GM18951 (cell line): ENCODE data around the gene MATR3.

Experiments
- POLR2A ChIP-seq: IDR thresholded peaks from 4 replicates; pipeline ENCODE4 v1.6.1; 2011; ENCODE audit warnings: mild to moderate bottlenecking; ENCODE audit not compliant: insufficient read length, insufficient read depth; ENCODE audit errors: extremely low read depth
- in situ Hi-C: fragments of 300-500 bp; cut with MboI; formaldehyde crosslinking; loops from one replicate; pipeline ENCODE4 v1.12.0; 2022; ENCODE audit warnings: low sequenced_read_pairs, mixed read lengths, inconsistent platforms; ENCODE audit not compliant: unreplicated experiment

The MATR3 gene

DNA sequence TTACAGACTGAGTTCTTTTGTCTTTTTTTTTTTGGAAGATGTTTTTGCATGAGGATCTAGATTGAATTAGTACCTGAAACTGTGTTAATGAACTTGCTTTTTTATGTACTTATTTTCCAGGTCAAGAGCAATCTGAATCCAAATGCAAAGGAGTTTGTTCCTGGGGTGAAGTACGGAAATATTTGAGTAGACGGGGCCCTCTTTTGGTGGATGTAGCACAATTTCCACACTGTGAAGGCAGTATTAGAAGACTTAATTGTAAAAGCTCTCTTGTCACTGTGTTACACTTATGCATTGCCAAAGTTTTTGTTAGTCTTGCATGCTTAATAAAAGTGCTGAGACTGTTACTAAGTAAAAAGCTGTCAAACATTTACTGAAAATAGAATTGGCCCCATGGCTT, 75.1 kb downstream of the MATR3 start:
- in situ Hi-C loops: no loop called here
- TF ChIP-seq POLR2A: no peak

DNA sequence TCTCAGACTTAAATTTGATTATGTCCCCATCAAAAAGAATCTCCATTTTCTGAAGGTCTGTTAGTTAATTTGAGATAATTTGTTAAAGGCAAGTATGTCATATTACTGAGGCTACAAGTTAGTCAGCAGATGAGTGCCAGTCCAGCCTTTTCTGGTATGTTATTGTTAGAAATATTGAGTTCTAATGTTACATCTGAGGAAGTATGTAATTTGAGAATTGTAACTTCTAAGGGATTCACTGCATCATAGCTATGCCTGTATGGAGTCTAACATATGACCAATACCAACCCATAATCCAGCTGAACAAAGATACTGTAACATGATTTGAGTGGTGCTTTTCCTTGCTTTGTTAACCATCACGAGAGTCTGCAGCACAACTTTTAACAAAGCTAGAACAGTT, 75.6 kb downstream of the MATR3 start:
- in situ Hi-C loops: no loop called here
- no peak for TF ChIP-seq POLR2A

DNA sequence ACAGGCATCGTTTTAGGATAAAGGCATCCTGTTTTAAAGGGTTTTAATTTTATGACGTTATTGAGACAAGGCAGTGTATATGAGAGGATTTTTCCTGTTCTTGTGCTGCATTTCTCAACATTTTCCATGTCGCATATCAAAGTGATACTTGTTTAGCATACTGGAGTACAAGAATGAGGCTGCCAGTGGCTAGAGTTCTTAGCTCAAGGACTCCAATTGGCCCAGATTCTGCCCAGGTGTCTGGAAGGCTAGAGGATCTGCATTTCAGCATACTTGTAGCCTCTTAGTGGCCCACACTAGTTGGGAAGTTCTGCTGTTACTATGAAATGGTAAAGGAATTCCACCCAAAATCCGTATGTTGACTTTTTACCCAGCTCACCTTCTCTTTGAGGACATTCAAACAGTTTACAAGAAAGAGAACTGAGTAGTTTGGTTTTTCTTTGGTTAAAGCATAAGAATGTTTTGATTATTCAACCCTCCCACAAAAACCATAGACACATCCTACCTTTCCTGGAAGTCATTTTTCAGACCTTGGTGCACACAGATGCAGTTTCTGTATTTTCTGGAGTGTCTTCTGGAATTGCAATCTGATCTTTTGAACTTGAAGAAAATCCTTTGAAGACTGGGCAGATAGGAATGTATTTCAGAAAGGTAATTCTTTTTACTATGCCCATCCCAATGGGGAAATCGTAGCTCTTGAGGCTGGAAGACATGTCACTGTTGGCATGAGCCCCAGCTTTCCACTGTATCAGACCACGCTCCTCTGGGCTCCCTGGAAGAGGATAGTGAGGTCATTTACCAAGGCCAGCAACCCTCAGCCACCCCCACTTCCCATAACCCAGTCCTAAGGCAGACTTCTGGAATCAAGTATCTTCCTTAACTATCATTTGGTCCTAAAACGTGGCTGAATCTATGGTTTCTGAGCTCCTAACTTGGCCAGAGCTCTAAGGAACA, 78.2 kb downstream of the MATR3 start:
- in situ Hi-C loops: no loop called here
- TF ChIP-seq POLR2A: no peak

DNA sequence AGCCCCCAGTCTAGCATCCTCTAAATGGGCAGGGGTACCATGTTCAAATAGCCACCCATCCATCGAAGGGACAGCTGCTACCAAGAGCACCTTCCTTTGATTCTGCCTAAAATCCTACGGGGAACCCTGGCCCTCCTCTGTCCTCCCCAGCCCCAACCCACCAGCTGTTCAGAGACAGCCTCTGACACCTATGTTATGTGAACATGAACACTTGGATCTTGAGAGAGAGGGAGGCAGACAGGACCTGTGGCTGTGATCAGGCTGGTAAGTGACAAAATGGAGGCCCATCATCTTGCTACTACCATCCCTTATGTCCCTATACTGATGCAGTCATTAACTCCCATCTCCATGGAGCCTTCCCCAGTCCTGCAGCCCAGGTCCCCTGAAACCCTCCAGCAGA, 81.4 kb downstream of the MATR3 start:
- in situ Hi-C loops: no loop called here

DNA sequence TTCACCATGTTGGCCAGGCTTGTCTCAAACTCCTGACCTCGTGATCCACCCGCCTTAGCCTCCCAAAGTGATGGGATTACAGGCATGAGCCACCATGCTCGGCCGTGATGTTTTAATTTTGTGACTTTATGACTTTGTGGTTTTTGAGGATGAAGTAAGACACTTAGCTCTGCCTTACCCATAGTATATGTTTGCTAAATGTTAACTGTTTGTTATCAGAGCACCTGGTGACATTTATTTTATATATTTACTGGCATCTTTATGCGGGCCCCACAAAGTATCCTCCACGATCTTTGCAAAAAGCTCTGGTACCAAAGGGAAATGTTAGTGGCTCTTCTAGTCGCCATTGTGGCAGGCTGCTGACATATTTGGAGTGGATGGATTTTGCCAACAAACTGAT, 82.8 kb downstream of the MATR3 start:
- no peak for TF ChIP-seq POLR2A
- in situ Hi-C loops: no loop called here

More for the DNA sequence above, 81.4 kb downstream of the MATR3 start:
- no peak for TF ChIP-seq POLR2A

DNA sequence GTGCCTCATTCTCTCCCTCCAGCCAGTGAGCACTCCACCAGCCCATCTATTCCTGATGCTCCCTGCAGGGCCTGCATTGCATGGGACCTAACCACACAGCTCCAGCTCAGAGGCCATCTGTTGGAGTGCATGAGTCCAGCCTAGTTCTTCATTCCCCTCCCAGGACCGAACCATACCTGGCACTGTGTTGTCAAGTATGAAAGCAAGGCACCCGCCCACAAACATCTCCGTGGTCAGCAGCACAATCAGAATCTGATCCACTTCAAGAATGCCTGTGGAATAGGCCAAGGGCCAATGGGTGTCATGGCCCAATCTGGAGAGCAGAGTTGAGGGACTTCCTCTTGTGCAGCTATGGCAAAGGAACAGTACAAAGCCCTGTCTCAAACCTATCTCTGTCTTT, 83.7 kb downstream of the MATR3 start:
- in situ Hi-C loops: no loop called here
- TF ChIP-seq POLR2A: no peak

DNA sequence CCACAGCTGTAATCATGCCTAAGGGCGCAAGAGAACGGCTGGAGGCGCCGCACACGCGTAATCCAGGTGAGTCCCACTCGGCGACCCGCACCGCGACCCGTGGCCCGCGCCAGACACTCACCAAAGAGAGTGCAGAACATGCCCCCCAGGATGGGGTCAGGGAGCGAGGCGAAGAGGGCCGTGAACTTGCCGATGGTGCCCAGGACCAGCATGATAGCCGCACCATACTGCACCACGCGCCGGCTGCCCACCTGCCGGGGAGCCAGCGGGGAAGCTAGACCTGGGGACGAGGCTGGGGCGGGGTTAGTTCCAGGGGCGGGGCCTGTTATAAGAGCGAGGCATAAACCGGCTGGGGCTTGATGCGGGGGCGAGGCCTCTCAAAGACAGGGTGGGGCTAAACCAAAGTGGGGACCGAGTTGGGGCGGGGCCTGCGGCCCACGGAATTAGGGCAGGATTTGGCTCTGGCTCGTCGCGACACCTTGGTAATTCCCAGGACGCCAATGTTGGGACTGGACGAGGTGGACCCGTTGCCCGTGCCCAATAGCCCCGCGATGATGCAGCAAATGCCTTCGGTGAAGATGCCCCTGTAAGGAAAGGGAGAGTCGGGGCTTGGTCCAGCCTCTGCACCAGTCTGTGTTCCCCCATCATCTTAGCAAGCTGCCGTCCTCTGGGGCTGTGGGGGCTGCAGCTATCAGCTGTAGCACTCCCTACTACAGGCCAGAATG, 84.7 kb downstream of the MATR3 start:
- in situ Hi-C loops: no loop called here
- no peak for TF ChIP-seq POLR2A

DNA sequence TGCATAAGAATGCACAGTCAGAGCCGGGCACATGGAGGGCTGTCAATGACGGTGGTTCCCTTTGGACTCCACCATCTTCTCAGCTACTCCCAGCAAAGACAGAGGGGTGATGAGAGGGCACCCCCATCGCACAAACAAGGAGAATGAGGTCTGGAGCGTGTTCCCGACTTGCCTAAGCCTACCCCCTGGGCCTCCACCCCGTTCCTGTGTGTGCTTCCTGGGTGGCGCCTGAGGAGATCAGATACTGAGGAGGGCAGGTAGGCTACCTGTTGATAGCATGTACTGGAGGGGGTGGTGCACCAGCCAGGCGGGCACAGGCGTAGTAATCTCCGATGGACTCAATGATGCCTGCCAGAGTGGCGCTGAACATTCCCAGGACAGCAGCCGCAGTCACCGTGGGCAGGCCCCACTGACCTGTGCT, 85.4 kb downstream of the MATR3 start:
- no peak for TF ChIP-seq POLR2A
- in situ Hi-C loops: no loop called here

DNA sequence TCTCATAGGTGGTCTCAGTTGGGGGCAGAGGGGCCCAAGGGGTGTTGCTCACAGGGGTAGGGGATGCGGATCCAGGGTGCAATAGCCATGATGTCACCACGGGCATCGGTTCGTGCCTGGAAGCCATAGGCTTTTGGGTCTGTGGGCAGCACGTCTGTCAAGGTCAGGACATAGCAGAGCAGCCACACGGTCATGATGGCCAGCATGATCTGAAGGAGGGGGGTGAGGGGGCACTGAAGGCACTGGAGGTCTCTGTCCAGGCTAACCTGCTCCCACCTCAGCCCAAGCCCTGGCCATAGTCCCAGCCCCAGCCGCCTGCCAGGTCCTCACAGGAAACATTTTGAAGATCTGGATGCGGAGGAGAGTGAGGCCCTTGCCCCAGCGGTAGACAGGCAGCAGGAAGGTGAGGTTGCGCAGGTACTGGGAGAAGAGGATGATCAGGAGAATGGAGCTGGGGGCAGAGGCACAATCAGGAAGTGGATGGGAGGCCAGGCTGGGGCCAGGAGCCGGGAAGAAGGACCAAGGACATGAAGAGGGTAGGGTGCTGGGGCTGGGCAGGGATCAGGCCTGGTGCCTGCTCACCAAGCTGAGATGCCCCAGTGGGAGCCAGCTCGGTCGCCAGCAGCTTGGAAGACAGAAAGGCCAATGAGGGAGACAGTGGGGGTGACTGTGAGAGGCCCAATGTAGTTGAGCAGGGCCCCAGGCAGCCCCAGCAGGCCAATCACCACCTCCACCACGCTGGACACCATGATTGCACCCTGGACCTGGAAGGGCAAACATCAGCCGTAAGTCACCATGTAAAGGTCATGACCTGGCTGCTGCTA, 86.3 kb downstream of the MATR3 start:
- in situ Hi-C loops: no loop called here
- no peak for TF ChIP-seq POLR2A
